ENCODE data around the gene EZH2. TPM values are rescaled to one million over a fixed set of nuclear protein-coding genes. Genes with fewer than 3 reads are reported as not detected.
A peak's percentile ranks its signal among the peaks of the same experiment; 100 is the strongest.

The EZH2 gene
- total RNA-seq, 2 experiments from 2014 or later, result 112 to 114 TPM

- no peak for TF ChIP-seq CTCF (IDR thresholded peaks at IDR 0.05)
- H3K27me3 Mint-ChIP-seq, result no peaks in the 10 kb centered on the region
- no peaks in the 10 kb centered on the region for H3K9me3 Mint-ChIP-seq
- no peak overlapping the region for H3K4me3 Mint-ChIP-seq
- intact Hi-C loops (cut with micrococcal nuclease), result no loop called here
- DNase-seq, result no peak
- no peak for ATAC-seq
- H3K36me3 Mint-ChIP-seq (ENCODE audit: low read depth), result peaks cover 12% of the 10 kb centered on the region
- no peak overlapping the region for H3K27ac Mint-ChIP-seq
- POLR2A ChIA-PET, result interaction anchor here (0.6 kb wide), 1 partner anchor 270 kb away, joined by 3 read pairs; no protein-coding TSS in a partner anchor
- peaks cover 38% of the 10 kb centered on the region for H3K4me1 Mint-ChIP-seq (ENCODE audit: low read depth)
- CTCF ChIA-PET, result no interaction called here
These were observed 21.6 kb downstream of the EZH2 start for GRCh38 chr7:148862481-148862880.

GRCh38 chr7:148858489-148858888 is 25.6 kb downstream of the EZH2 start:
- TF ChIP-seq CTCF (IDR thresholded peaks at IDR 0.05), result no peak
- Mint-ChIP-seq H3K27ac (no peak overlapping the region), H3K4me3 (no peak overlapping the region), H3K9me3 (no peaks in the 10 kb centered on the region), H3K4me1 (ENCODE audit: low read depth) (peaks cover 37% of the 10 kb centered on the region), H3K27me3 (no peaks in the 10 kb centered on the region), H3K36me3 (ENCODE audit: low read depth) (peaks cover 9% of the 10 kb centered on the region)
- intact Hi-C loops (cut with micrococcal nuclease), result no loop called here
- CTCF ChIA-PET, result interaction anchor here (1.1 to 4.1 kb wide), 2 partner anchors 15 to 84 kb away, joined by 3 to 43 read pairs; no protein-coding TSS in a partner anchor
- ATAC-seq, result no peak
- POLR2A ChIA-PET, result interaction anchor here (0.9 to 1.4 kb wide), 5 partner anchors 18 to 83 kb away, joined by 3 to 5 read pairs (median 3); partner anchors contain the start of gene EZH2
- no peak for DNase-seq

- H3K9me3 Mint-ChIP-seq, result no peaks in the 10 kb centered on the region
- CTCF ChIA-PET, result interaction anchor here (0.7 to 4.1 kb wide), 24 partner anchors 8 to 109 kb away, joined by 3 to 43 read pairs (median 4); no protein-coding TSS in a partner anchor
- TF ChIP-seq CTCF (IDR thresholded peaks at IDR 0.05), result no peak
- POLR2A ChIA-PET, result interaction anchor here (0.6 to 1.7 kb wide), 8 partner anchors 8 to 136 kb away, joined by 3 to 6 read pairs (median 4); no protein-coding TSS in a partner anchor
- H3K4me1 Mint-ChIP-seq (ENCODE audit: low read depth), result peaks cover 39% of the 10 kb centered on the region
- H3K36me3 Mint-ChIP-seq (ENCODE audit: low read depth), result peaks cover 5% of the 10 kb centered on the region
- ATAC-seq (peak; percentile 76), DNase-seq (peak; percentile 20)
- intact Hi-C loops (cut with micrococcal nuclease), result no loop called here
- H3K4me3 Mint-ChIP-seq, result peak overlapping the region; percentile 33
- H3K27me3 Mint-ChIP-seq, result no peaks in the 10 kb centered on the region
- H3K27ac Mint-ChIP-seq, result peak overlapping the region; percentile 81
These were observed 27.2 kb downstream of the EZH2 start for GRCh38 chr7:148856891-148857290.

GRCh38 chr7:148856578-148856881 is 27.6 kb downstream of the EZH2 start:
- intact Hi-C loops (cut with micrococcal nuclease), result no loop called here
- ChIA-PET CTCF (interaction anchor here (0.7 to 4.1 kb wide), 24 partner anchors 9 to 110 kb away, joined by 3 to 43 read pairs (median 4); no protein-coding TSS in a partner anchor), POLR2A (interaction anchor here (0.6 to 1.7 kb wide), 8 partner anchors 9 to 136 kb away, joined by 3 to 6 read pairs (median 3); no protein-coding TSS in a partner anchor)
- Mint-ChIP-seq H3K4me1 (ENCODE audit: low read depth) (peaks cover 38% of the 10 kb centered on the region), H3K27ac (peak overlapping the region; percentile 81), H3K36me3 (ENCODE audit: low read depth) (peaks cover 5% of the 10 kb centered on the region), H3K9me3 (no peaks in the 10 kb centered on the region), H3K27me3 (no peaks in the 10 kb centered on the region), H3K4me3 (no peak overlapping the region)
- TF ChIP-seq CTCF (IDR thresholded peaks at IDR 0.05), result peak; percentile 67
- DNase-seq (no peak), ATAC-seq (no peak)

- POLR2A ChIA-PET, result interaction anchor here (1.7 kb wide), 1 partner anchor 86 kb away, joined by 6 read pairs; no protein-coding TSS in a partner anchor
- H3K4me3 Mint-ChIP-seq, result no peak overlapping the region
These were observed 29.1 kb downstream of the EZH2 start for GRCh38 chr7:148854983-148855382.

More at GRCh38 chr7:148854983-148855382, 29.1 kb downstream of the EZH2 start:
- DNase-seq (no peak), ATAC-seq (no peak)
- TF ChIP-seq CTCF (IDR thresholded peaks at IDR 0.05), result no peak
- no peaks in the 10 kb centered on the region for H3K9me3 Mint-ChIP-seq
- no peak overlapping the region for H3K27ac Mint-ChIP-seq
- H3K27me3 Mint-ChIP-seq, result no peaks in the 10 kb centered on the region
- H3K4me1 Mint-ChIP-seq (ENCODE audit: low read depth), result peaks cover 43% of the 10 kb centered on the region
- H3K36me3 Mint-ChIP-seq (ENCODE audit: low read depth), result peaks cover 5% of the 10 kb centered on the region
- intact Hi-C loops (cut with micrococcal nuclease), result no loop called here
- CTCF ChIA-PET, result interaction anchor here (0.9 to 4.1 kb wide), 7 partner anchors 11 to 111 kb away, joined by 3 to 43 read pairs (median 12); no protein-coding TSS in a partner anchor
